Astrocyte (in vitro differentiated cells and primary cell): ENCODE measurements around the gene CTBP2.

Source experiments
- CTCF ChIP-seq: IDR thresholded peaks from 2 replicates; pipeline ENCODE4 v1.5.1; 2011; ENCODE audit warnings: low read depth, mild to moderate bottlenecking, inconsistent platforms, low read length, moderate library complexity; ENCODE audit not compliant: insufficient read depth
- EZH2 ChIP-seq: IDR thresholded peaks from 2 replicates; pipeline ENCODE4 v1.6.1; 2012; ENCODE audit warnings: mild to moderate bottlenecking, low read length, inconsistent platforms; ENCODE audit not compliant: insufficient read depth

- TF ChIP-seq CTCF (no peak), EZH2 (no peak)
These were observed 73.0 kb downstream of the CTBP2 start for GRCh38 chr10:125087191-125087896.
